AG09309 (cell line): ENCODE measurements around the gene GCGR.

Experiments used
- DNase-seq: peaks from one replicate; pipeline ENCODE4 v3.0.0-alpha.2; 2010; ENCODE audit warnings: low read depth
- H3K4me3 ChIP-seq: 2 replicates; pipeline ENCODE4 v1.5.1; 2011; ENCODE audit warnings: mild to moderate bottlenecking, low read depth, low read length, moderate library complexity; ENCODE audit not compliant: control insufficient read depth
- CTCF ChIP-seq: IDR thresholded peaks from 2 replicates; pipeline ENCODE4 v1.5.1; 2011; ENCODE audit warnings: mild to moderate bottlenecking, low read depth, low read length, inconsistent platforms; ENCODE audit not compliant: insufficient read depth, control insufficient read depth; ENCODE audit errors: missing control alignments

GCGR gene

GRCh38 chr17:81860756-81861568 is 57.0 kb downstream of the GCGR start:
- TF ChIP-seq CTCF, result no peak
- peak; percentile 100 for DNase-seq
- H3K4me3 ChIP-seq, result peak overlapping the region; percentile 86

- TF ChIP-seq CTCF, result no peak
- H3K4me3 ChIP-seq, result no peak overlapping the region
- no peak for DNase-seq
Observed at GRCh38 chr17:81863123-81863675, 59.2 kb downstream of the GCGR start.
